GM12891 (cell line): ENCODE data around the gene S100A3. TPM values are rescaled to one million over a fixed set of nuclear protein-coding genes. Genes with fewer than 3 reads are reported as not detected.
A peak's percentile ranks its signal among the peaks of the same experiment; 100 is the strongest.
"Not testable (repeated sequence)": the region's sequence is repeated elsewhere in the genome, so short reads cannot be mapped to it uniquely, and the experiment has no call there.

Experiments
- DNase-seq: peaks from one replicate; pipeline ENCODE4 v3.0.0; 2011; ENCODE audit warnings: low spot score; ENCODE audit not compliant: insufficient read length
- FAIRE-seq: peaks from 2 replicates; lab custom pipeline; 2011; peaks lifted over from hg19 to GRCh38; lab: Jason Lieb, UNC
- PAX5 ChIP-seq: IDR thresholded peaks from 2 replicates; pipeline ENCODE4 v1.6.1; 2011; ENCODE audit warnings: low read length, moderate library complexity, mild to moderate bottlenecking; ENCODE audit not compliant: insufficient read depth, severe bottlenecking
- POLR2A ChIP-seq: IDR thresholded peaks from 2 replicates; pipeline ENCODE4 v1.6.1; 2011; ENCODE audit warnings: low read depth, low read length, control low read depth
- POLR2AphosphoS5 ChIP-seq: IDR thresholded peaks from 2 replicates; pipeline ENCODE4 v1.6.1; 2011; ENCODE audit warnings: low read depth, low read length, control low read depth
- POU2F2 ChIP-seq: IDR thresholded peaks from 2 replicates; pipeline ENCODE4 v1.6.1; 2011; ENCODE audit warnings: low read depth, mild to moderate bottlenecking, control low read depth, low read length, moderate library complexity
- SPI1 ChIP-seq: IDR thresholded peaks from 2 replicates; pipeline ENCODE4 v1.6.1; 2011; ENCODE audit warnings: low read depth, low read length, control low read depth
- TAF1 ChIP-seq: IDR thresholded peaks from 2 replicates; pipeline ENCODE4 v1.6.1; 2011; ENCODE audit warnings: low read depth, low read length, control low read depth
- polyA plus RNA-seq: library from polyadenylated mRNA; unstranded; fragments of >200 nt; gene quantifications from one replicate; pipeline ENCODE4 v1.2.1, GENCODE V29; 2012; ENCODE audit warnings: low read depth, missing spikeins, inconsistent platforms; ENCODE audit not compliant: missing spikeins

S100A3 gene, protein sequence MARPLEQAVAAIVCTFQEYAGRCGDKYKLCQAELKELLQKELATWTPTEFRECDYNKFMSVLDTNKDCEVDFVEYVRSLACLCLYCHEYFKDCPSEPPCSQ
- polyA plus RNA-seq = 0.28 TPM

GRCh38 chr1:153548722-153549688, at the start of gene S100A3:
Gene S100A3 (minus strand): TSS chr1:153549258. CDS start chr1:153548485, 773 bp downstream.
- FAIRE-seq (no peak), DNase-seq (no peak)
- TF ChIP-seq POU2F2 (no peak), POLR2A (no peak), TAF1 (no peak), POLR2AphosphoS5 (no peak), PAX5 (no peak), SPI1 (no peak)

DNA sequence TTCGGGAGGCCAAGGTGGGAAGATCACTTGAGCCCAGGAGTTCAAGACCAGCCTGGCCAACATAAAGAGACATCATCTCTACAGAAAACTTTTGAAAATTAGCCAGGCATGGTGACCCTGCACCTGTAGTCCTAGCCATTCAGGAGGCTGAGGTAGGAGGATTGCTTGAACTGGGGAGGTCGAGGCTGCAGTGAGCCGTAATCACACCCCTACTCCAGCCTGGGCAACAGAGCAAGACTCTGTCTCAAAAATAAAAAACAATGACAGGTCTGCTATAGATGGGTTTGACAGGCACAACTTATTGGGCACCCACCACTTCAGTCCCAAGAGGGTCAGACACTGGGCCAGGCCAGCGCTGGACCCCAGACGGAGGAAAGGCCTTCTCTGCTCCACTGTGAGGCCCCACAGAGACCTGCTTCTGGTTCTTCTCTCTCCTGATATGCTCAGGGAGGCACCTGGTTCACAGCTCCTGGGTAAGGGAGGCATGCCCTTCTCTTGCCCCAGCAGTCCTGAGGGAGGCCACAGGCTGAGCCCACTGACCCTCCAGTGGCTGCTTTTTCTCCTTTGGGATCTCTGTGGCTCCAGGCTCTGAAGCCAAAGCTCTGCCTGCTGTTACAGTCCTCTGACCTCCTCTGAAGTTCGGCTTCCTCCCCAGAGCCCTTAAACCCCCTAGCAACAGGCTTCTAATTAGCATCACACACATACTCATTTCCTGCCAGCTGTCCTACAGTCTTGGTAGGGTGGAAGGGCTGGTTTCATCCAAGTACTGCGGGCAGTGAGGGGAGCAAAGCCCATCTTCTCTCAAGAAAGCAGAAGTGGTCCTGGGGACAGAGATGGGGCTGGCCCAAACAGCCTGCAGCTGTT, 49.5 kb upstream of the S100A3 start:
- FAIRE-seq (peak; percentile 90), DNase-seq (peak; percentile 69)
- TF ChIP-seq POU2F2 = no peak; the same call in 1 of the 2 replicates
- peak; percentile 58; the same call in 1 of the 2 replicates for TF ChIP-seq POLR2A
- peak; percentile 98 for TF ChIP-seq SPI1

GRCh38 chr1:153597206-153597605, 48.1 kb upstream of the S100A3 start:
- TF ChIP-seq SPI1 = no peak
- TF ChIP-seq TAF1 = no peak
- no peak for TF ChIP-seq POU2F2
- TF ChIP-seq POLR2AphosphoS5 = no peak
- TF ChIP-seq PAX5 = no peak
- no peak for TF ChIP-seq POLR2A
- no peak for DNase-seq
- FAIRE-seq = no peak

GRCh38 chr1:153592748-153593147, 43.7 kb upstream of the S100A3 start:
- no peak for TF ChIP-seq POLR2AphosphoS5
- TF ChIP-seq SPI1 = no peak
- TF ChIP-seq POLR2A = no peak
- no peak for TF ChIP-seq PAX5
- TF ChIP-seq TAF1 = no peak
- TF ChIP-seq POU2F2 = no peak
- DNase-seq = no peak
- FAIRE-seq = no peak

DNA sequence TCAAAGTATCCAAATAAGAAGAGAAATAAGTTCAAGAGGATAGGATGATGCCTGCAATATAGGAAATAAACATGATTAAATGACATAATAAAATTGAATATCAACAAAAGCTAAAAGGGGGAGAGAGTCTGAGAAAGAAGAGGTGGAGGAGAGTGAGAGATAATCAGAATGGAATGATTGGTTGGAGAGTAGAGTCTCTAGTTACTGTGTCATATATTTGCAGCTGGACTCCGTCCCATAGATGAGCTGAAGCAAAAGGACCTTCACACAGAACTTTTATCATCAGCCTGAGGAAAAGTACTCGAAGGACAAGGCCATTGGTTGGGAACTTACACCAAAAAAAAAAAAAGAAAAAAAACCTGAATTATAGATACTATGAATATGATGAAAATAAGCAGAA, 39.4 kb upstream of the S100A3 start:
- FAIRE-seq (no peak), DNase-seq (no peak)
- TF ChIP-seq POLR2A = no peak
- TF ChIP-seq PAX5 = no peak

DNA sequence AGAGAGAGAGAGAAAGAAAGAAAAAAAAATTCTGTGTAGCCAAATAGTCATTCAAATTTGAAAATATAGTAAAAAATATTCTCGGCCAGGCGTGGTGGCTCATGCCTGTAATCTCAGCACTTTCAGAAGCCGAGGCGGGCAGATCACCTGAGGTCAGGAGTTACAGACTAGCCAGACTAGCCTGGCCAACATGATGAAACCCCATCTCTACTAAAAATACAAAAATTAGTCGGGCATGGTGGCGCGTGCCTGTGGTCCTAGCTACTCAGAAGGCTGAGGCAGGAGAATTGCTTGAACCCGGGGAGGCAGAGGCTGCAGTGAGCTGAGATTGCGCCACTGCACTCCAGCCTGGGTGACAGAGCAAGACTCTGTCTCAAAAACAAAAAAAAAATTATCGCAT, 39.0 kb upstream of the S100A3 start:
- not testable (repeated sequence) for DNase-seq, FAIRE-seq

DNA sequence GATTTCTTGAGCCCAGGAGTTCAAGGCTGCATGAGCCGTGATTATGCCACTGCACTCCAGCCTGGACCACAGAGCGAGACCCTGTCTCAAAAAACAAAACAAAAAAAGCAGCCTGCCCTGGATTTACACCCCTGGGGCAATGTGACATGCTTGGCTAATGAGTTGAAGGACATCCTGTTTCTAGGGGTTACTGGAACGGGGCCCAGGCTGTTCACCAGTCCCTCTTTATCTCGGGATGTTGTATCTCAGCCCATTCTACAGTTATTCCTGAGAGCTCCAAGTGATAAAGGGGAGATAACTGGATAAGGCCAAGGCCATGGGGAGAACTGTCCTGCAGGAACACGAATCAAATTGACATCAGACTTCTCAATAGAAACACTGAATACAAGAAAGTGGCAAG, 38.3 kb upstream of the S100A3 start:
- FAIRE-seq = no peak
- no peak for TF ChIP-seq TAF1
- no peak for TF ChIP-seq PAX5
- TF ChIP-seq POLR2AphosphoS5 = no peak
- no peak for TF ChIP-seq SPI1
- TF ChIP-seq POU2F2 = no peak
- no peak for TF ChIP-seq POLR2A
- DNase-seq = no peak

GRCh38 chr1:153586347-153586746, 37.3 kb upstream of the S100A3 start:
- no peak for DNase-seq
- TF ChIP-seq POLR2AphosphoS5 (no peak), TAF1 (no peak), SPI1 (no peak), PAX5 (no peak), POLR2A (no peak), POU2F2 (no peak)
- FAIRE-seq = no peak

DNA sequence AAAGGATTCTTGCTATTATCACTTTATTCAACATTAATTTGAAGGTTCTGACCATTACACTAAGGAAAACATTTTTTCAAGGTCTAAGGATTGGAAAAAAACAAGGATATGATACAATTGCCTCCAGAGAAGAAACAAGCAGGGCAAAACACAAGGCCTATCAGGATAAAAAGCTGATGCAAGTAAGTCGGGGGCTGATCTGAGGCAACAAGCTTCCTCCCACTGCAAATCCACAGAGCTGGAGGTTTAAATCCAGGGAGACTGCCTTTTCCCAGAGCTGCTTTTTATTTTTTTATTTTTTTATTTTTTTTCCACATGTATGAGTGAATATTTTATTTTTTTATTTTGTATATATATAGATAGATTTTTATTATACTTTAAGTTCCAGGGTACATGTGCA, 35.9 kb upstream of the S100A3 start:
- TF ChIP-seq PAX5 = no peak
- no peak for TF ChIP-seq TAF1
- no peak for TF ChIP-seq POU2F2
- TF ChIP-seq SPI1 = no peak
- no peak for TF ChIP-seq POLR2A
- DNase-seq = no peak
- FAIRE-seq = no peak

- FAIRE-seq (no peak), DNase-seq (no peak)
- no peak for TF ChIP-seq TAF1
- TF ChIP-seq POU2F2 = no peak
- no peak for TF ChIP-seq POLR2AphosphoS5
- TF ChIP-seq POLR2A = no peak
- TF ChIP-seq PAX5 = no peak
- TF ChIP-seq SPI1 = no peak
Observed at GRCh38 chr1:153583976-153584375, 34.9 kb upstream of the S100A3 start.

DNA sequence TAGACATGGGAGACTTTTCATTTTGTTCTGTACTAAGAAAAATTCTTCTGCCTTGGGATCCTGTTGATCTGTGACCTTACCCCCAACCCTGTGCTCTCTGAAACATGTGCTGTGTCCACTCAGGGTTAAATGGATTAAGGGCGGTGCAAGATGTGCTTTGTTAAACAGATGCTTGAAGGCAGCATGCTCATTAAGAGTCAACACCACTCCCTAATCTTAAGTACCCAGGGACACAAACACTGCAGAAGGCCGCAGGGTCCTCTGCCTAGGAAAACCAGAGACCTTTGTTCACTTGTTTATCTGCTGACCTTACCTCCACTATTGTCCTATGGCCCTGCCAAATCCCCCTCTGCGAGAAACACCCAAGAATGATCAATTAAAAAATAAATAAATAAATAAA, 34.5 kb upstream of the S100A3 start:
- not testable (repeated sequence) for FAIRE-seq

DNA sequence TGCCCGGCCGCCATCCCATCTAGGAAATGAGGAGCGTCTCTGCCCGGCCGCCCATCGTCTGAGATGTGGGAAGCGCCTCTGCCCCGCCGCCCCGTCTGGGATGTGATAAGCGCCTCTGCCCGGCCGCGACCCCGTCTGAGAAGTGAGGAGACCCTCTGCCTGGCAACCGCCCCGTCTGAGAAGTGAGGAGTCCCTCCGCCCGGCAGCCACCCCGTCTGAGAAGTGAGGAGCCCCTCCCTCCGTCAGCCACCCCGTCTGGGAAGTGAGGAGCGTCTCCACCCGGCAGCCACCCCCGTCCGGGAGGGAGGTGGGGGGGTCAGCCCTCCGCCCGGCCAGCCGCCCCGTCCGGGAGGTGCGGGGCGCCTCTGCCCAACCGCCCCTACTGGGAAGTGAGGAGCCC, 33.8 kb upstream of the S100A3 start:
- not testable (repeated sequence) for DNase-seq, FAIRE-seq

More for the DNA sequence above, 34.5 kb upstream of the S100A3 start:
- DNase-seq = not testable (repeated sequence)
